ENCODE measurements around the gene TAGLN3. TPM values are rescaled to one million over a fixed set of nuclear protein-coding genes. Genes with fewer than 3 reads are reported as not detected.

The TAGLN3 gene
- total and polyA plus RNA-seq, 4 experiments from 2014 or later, result not detected

DNA sequence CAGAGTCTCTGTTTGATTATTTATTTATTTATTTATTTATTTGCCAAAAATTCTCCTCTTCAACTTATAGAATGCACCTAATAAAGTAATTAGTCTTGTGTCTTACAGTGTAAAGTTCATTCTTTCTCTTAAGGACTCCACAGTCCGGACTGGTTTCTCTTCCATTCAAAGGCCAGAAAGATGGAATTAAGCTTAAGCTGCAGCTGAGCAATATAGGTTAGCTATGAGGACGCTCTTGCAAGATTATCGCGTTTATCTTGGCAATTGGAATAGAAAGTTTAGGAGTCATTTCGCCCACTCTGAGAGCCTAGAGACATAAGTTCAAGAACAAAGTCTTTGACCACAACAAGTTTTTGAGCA is 15.0 kb downstream of the TAGLN3 start:
- H3K4me3 ChIP-seq (ENCODE audit: low read length in 2 of 2), result no peak overlapping the region
- intact Hi-C loops (cut with micrococcal nuclease), result loop anchor here (1.0 kb wide), 3 partner anchors 24 to 344 kb away; no protein-coding TSS in a partner anchor
- Mint-ChIP-seq H3K27ac (peak overlapping the region in 3 of 7 donors; percentile 4 to 57 (median 56)), H3K4me1 (peaks cover 5 to 12% (median 8%) of the 10 kb centered on the region in 4 donors), H3K36me3 (no peaks in the 10 kb centered on the region), H3K4me3 (peak overlapping the region in 3 of 8 donors; percentile 22 to 31 (median 24)), H3K27me3 (no peaks in the 10 kb centered on the region), H3K9me3 (no peaks in the 10 kb centered on the region)
- H3K27me3 ChIP-seq (ENCODE audit: insufficient read depth, low read length), result no peaks in the 10 kb centered on the region
- no peak for DNase-seq
- H3K36me3 ChIP-seq (ENCODE audit: insufficient read depth, low read length), result no peaks in the 10 kb centered on the region
- POLR2A ChIA-PET (ENCODE audit: partially characterized antibody), result interaction anchor here (0.6 to 2.0 kb wide), 7 partner anchors 14 to 296 kb away, joined by 3 to 10 read pairs (median 4); partner anchors contain the start of genes ABHD10 and PHLDB2
- no peaks in the 10 kb centered on the region for H3K9me3 ChIP-seq (ENCODE audit: control insufficient read depth in 1 of 2, low read length in 2 of 2)
- peaks cover 4% of the 10 kb centered on the region for H3K4me1 ChIP-seq (ENCODE audit: insufficient read depth, low read length)
- H3K27ac ChIP-seq (ENCODE audit: low read depth, low read length), result no peak overlapping the region
- CTCF ChIA-PET (ENCODE audit: partially characterized antibody), result interaction anchor here (0.6 to 8.2 kb wide), 32 partner anchors 10 to 1506 kb away, joined by 3 to 207 read pairs (median 6); partner anchors contain the start of genes ABHD10 and TAGLN3

DNA sequence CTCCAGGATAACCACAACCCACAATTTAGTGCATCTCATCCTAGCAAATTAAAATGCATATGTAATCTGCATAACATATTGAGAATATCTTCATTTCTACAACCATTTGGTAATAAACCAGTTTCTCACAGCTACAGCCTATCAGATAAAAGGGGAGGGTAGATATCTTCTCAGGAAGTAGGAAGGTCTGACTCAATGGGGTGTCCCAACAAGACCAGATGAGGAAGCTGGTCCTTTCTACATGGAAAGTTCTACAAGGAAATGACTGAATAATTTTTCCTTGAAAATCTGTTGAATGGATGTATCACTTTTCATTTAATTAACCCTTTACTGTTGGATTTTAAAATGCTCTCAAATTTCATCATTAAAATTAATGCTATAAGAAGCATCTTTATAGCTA is 18.4 kb downstream of the TAGLN3 start:
- Histone ChIP-seq H3K4me3 (ENCODE audit: low read length in 2 of 2) (no peak overlapping the region), H3K9me3 (ENCODE audit: control insufficient read depth in 1 of 2, low read length in 2 of 2) (no peaks in the 10 kb centered on the region), H3K27me3 (ENCODE audit: insufficient read depth, low read length) (no peaks in the 10 kb centered on the region), H3K27ac (ENCODE audit: low read depth, low read length) (no peak overlapping the region), H3K36me3 (ENCODE audit: insufficient read depth, low read length) (no peaks in the 10 kb centered on the region), H3K4me1 (ENCODE audit: insufficient read depth, low read length) (peaks cover 4% of the 10 kb centered on the region)
- Mint-ChIP-seq H3K36me3 (no peaks in the 10 kb centered on the region), H3K4me3 (no peak overlapping the region), H3K4me1 (peaks cover 5 to 12% (median 8%) of the 10 kb centered on the region in 4 donors), H3K27ac (no peak overlapping the region), H3K9me3 (peaks cover 0 to 4% (median 0%) of the 10 kb centered on the region in 8 donors), H3K27me3 (no peaks in the 10 kb centered on the region)
- ChIA-PET CTCF (ENCODE audit: partially characterized antibody) (interaction anchor here (1.1 to 8.2 kb wide), 6 partner anchors 8 to 348 kb away, joined by 4 to 207 read pairs (median 24); no protein-coding TSS in a partner anchor), POLR2A (ENCODE audit: partially characterized antibody) (no interaction called here)
- no peak for DNase-seq
- intact Hi-C loops (cut with micrococcal nuclease), result no loop called here

DNA sequence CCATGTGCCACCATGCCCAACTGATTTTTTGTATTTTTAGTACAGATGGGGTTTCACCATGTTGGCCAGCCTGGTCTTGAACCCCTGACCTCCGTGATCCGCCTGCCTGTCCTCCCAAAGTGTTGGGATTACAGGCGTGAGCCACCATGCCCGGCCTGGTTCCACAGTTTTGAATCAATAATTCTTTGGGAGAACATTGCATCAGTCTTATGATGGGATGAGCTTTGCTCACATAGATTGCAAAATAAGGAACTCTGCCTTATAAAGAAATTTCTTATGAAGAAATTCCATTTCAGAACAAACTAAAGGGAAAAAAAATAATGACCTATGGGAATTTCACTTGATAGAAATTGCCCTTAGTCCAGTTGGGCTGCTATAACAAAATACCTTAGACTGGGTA is 20.0 kb downstream of the TAGLN3 start:
- Mint-ChIP-seq H3K4me3 (no peak overlapping the region), H3K27ac (no peak overlapping the region), H3K4me1 (peaks cover 2 to 4% (median 3%) of the 10 kb centered on the region in 4 donors), H3K27me3 (no peaks in the 10 kb centered on the region), H3K36me3 (no peaks in the 10 kb centered on the region), H3K9me3 (peaks cover 0 to 7% (median under 1%) of the 10 kb centered on the region in 8 donors)
- H3K4me1 ChIP-seq (ENCODE audit: insufficient read depth, low read length), result no peaks in the 10 kb centered on the region
- no peaks in the 10 kb centered on the region for H3K27me3 ChIP-seq (ENCODE audit: insufficient read depth, low read length)
- intact Hi-C loops (cut with micrococcal nuclease), result no loop called here
- no peaks in the 10 kb centered on the region for H3K36me3 ChIP-seq (ENCODE audit: insufficient read depth, low read length)
- no peak for DNase-seq
- ChIA-PET CTCF (ENCODE audit: partially characterized antibody) (no interaction called here), POLR2A (ENCODE audit: partially characterized antibody) (interaction anchor here (1.0 kb wide), 1 partner anchor 33 kb away, joined by 3 read pairs; no protein-coding TSS in a partner anchor)
- no peaks in the 10 kb centered on the region for H3K9me3 ChIP-seq (ENCODE audit: control insufficient read depth in 1 of 2, low read length in 2 of 2)
- H3K27ac ChIP-seq (ENCODE audit: low read depth, low read length), result no peak overlapping the region
- no peak overlapping the region for H3K4me3 ChIP-seq (ENCODE audit: low read length in 2 of 2)

DNA sequence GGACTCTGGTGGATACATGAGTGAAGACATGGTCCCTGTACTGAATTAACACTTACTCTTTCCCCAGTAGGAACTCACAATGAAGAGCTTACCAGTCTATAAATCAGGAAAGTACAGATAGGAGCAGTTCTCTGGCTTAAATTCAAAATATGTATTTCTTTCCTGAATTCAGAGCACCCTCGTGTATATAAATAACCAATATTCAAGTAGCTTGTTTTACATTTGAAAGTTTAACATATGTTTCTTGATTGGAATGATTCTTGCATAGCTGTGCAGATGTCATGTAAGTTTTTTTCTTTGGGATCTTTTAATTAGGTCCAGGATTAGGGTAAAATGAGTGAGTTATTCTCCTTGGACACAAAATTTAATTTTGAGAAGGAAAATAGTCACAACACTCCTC is 21.0 kb downstream of the TAGLN3 start:
- Histone ChIP-seq H3K9me3 (ENCODE audit: control insufficient read depth in 1 of 2, low read length in 2 of 2) (no peaks in the 10 kb centered on the region), H3K27ac (ENCODE audit: low read depth, low read length) (no peak overlapping the region), H3K4me3 (ENCODE audit: low read length in 2 of 2) (no peak overlapping the region), H3K27me3 (ENCODE audit: insufficient read depth, low read length) (no peaks in the 10 kb centered on the region), H3K36me3 (ENCODE audit: insufficient read depth, low read length) (no peaks in the 10 kb centered on the region), H3K4me1 (ENCODE audit: insufficient read depth, low read length) (no peaks in the 10 kb centered on the region)
- Mint-ChIP-seq H3K36me3 (no peaks in the 10 kb centered on the region), H3K9me3 (peaks cover 0 to 8% (median under 1%) of the 10 kb centered on the region in 8 donors), H3K27me3 (no peaks in the 10 kb centered on the region), H3K4me3 (no peak overlapping the region), H3K4me1 (no peaks in the 10 kb centered on the region), H3K27ac (no peak overlapping the region)
- POLR2A ChIA-PET (ENCODE audit: partially characterized antibody), result no interaction called here
- DNase-seq, result no peak
- CTCF ChIA-PET (ENCODE audit: partially characterized antibody), result interaction anchor here (0.7 kb wide), 1 partner anchor 52 kb away, joined by 3 read pairs; no protein-coding TSS in a partner anchor
- intact Hi-C loops (cut with micrococcal nuclease), result no loop called here

DNA sequence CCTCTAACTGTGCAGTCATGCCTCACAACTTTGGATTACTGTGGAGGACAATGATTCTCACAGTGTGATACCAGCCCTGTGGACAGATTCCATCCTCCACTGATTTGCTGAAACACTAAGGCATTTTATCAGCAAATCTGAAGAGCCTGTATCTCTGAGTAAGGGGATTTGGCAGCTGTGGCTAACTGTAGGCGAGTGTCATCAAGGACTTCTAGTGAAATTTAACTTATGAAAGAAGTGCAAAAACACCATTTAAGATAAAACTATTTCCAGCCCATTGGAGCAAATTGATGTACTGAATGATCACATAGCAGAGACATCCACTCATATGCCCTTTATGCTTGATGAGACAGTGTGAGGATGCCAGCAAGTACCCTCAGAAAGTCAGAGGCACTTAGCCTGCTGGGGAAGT is 22.0 kb downstream of the TAGLN3 start:
- Mint-ChIP-seq H3K4me1 (no peaks in the 10 kb centered on the region), H3K27me3 (no peaks in the 10 kb centered on the region), H3K9me3 (peaks cover 0 to 8% (median under 1%) of the 10 kb centered on the region in 8 donors), H3K4me3 (no peak overlapping the region), H3K27ac (no peak overlapping the region), H3K36me3 (no peaks in the 10 kb centered on the region)
- no peaks in the 10 kb centered on the region for H3K9me3 ChIP-seq (ENCODE audit: control insufficient read depth in 1 of 2, low read length in 2 of 2)
- H3K4me1 ChIP-seq (ENCODE audit: insufficient read depth, low read length), result no peaks in the 10 kb centered on the region
- intact Hi-C loops (cut with micrococcal nuclease), result no loop called here
- no peak overlapping the region for H3K27ac ChIP-seq (ENCODE audit: low read depth, low read length)
- no peaks in the 10 kb centered on the region for H3K27me3 ChIP-seq (ENCODE audit: insufficient read depth, low read length)
- no peak for DNase-seq
- H3K36me3 ChIP-seq (ENCODE audit: insufficient read depth, low read length), result no peaks in the 10 kb centered on the region
- H3K4me3 ChIP-seq (ENCODE audit: low read length in 2 of 2), result no peak overlapping the region
- CTCF ChIA-PET (ENCODE audit: partially characterized antibody), result no interaction called here
- POLR2A ChIA-PET (ENCODE audit: partially characterized antibody), result no interaction called here

DNA sequence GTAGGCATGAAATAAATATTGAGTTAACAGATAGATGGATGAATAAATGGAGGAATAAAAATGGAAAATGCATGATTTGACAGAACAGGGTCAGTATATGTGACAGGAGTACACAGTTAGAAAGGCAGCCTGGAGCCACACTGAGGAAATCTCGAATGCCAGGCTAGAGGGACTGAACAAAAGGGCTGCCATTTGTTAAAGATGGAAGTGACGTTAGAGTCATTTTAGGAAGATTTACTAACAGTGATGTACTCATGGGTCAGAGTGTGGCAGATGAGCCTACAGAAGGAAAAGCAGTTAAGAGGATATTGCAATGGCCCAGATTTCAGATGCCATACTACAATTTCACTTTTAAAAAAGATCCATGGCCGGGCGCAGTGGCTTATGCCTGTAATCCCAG is 28.4 kb downstream of the TAGLN3 start:
- Histone ChIP-seq H3K27ac (ENCODE audit: low read depth, low read length) (no peak overlapping the region), H3K9me3 (ENCODE audit: control insufficient read depth in 1 of 2, low read length in 2 of 2) (no peaks in the 10 kb centered on the region), H3K27me3 (ENCODE audit: insufficient read depth, low read length) (no peaks in the 10 kb centered on the region), H3K36me3 (ENCODE audit: insufficient read depth, low read length) (no peaks in the 10 kb centered on the region), H3K4me3 (ENCODE audit: low read length in 2 of 2) (no peak overlapping the region), H3K4me1 (ENCODE audit: insufficient read depth, low read length) (no peaks in the 10 kb centered on the region)
- CTCF ChIA-PET (ENCODE audit: partially characterized antibody), result interaction anchor here (1.7 kb wide), 1 partner anchor 14 kb away, joined by 7 read pairs; no protein-coding TSS in a partner anchor
- H3K36me3 Mint-ChIP-seq, result no peaks in the 10 kb centered on the region
- intact Hi-C loops (cut with micrococcal nuclease), result no loop called here
- H3K27ac Mint-ChIP-seq, result no peak overlapping the region
- H3K27me3 Mint-ChIP-seq, result no peaks in the 10 kb centered on the region
- no peaks in the 10 kb centered on the region for H3K4me1 Mint-ChIP-seq
- H3K9me3 Mint-ChIP-seq, result peaks cover 0 to 3% (median 0%) of the 10 kb centered on the region in 8 donors
- POLR2A ChIA-PET (ENCODE audit: partially characterized antibody), result no interaction called here
- DNase-seq, result no peak
- H3K4me3 Mint-ChIP-seq, result no peak overlapping the region

DNA sequence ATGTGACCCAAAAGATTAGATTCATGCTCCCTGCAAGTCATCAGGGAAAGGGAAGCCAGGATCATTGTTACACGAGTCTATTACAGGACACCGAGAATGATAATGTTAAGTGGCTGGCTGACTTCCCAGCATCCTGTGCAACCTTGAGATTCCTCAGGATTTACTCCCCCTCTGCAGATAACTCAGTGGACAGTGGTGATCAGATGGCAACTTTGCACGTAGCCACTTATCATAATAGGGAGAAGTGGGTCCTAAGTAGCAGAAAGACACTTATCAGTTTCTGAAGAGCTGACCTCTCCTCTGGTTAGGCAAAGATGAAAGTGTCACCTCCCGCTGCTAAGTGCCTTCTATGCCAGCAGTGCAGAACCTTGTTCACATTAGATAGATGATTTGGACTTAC is 29.1 kb downstream of the TAGLN3 start:
- ChIA-PET CTCF (ENCODE audit: partially characterized antibody) (interaction anchor here (1.7 kb wide), 1 partner anchor 14 kb away, joined by 7 read pairs; no protein-coding TSS in a partner anchor), POLR2A (ENCODE audit: partially characterized antibody) (no interaction called here)
- Mint-ChIP-seq H3K4me3 (no peak overlapping the region), H3K27me3 (no peaks in the 10 kb centered on the region), H3K4me1 (no peaks in the 10 kb centered on the region), H3K36me3 (no peaks in the 10 kb centered on the region), H3K27ac (no peak overlapping the region), H3K9me3 (peaks cover 0 to 2% (median 0%) of the 10 kb centered on the region in 8 donors)
- no peaks in the 10 kb centered on the region for H3K4me1 ChIP-seq (ENCODE audit: insufficient read depth, low read length)
- no peak overlapping the region for H3K27ac ChIP-seq (ENCODE audit: low read depth, low read length)
- H3K27me3 ChIP-seq (ENCODE audit: insufficient read depth, low read length), result no peaks in the 10 kb centered on the region
- H3K4me3 ChIP-seq (ENCODE audit: low read length in 2 of 2), result no peak overlapping the region
- no peak for DNase-seq
- intact Hi-C loops (cut with micrococcal nuclease), result no loop called here
- H3K9me3 ChIP-seq (ENCODE audit: control insufficient read depth in 1 of 2, low read length in 2 of 2), result no peaks in the 10 kb centered on the region
- H3K36me3 ChIP-seq (ENCODE audit: insufficient read depth, low read length), result no peaks in the 10 kb centered on the region
